KMS-11 (cell line): ENCODE data around the gene HBP1.
A peak's percentile ranks its signal among the peaks of the same experiment; 100 is the strongest.

Experiments
- H2AFZ ChIP-seq: fragments of 200-600 bp; sonication (generic); 2 replicates; pipeline ENCODE4 v1.6.1; 2016; ENCODE audit warnings: antibody characterized with exemption, mixed run types, low read depth
- H3K27ac ChIP-seq: fragments of 200-600 bp; sonication (generic); 2 replicates; pipeline ENCODE4 v1.6.1; 2016; ENCODE audit warnings: mild to moderate bottlenecking, mixed run types
- H3K27me3 ChIP-seq: fragments of 200-600 bp; sonication (generic); 2 replicates; pipeline ENCODE4 v1.6.1; 2017; ENCODE audit warnings: mild to moderate bottlenecking, low read depth, mixed run types, moderate library complexity; ENCODE audit not compliant: insufficient read depth
- H3K36me3 ChIP-seq: fragments of 200-600 bp; sonication (generic); 2 replicates; pipeline ENCODE4 v1.6.1; 2017; ENCODE audit warnings: mild to moderate bottlenecking, mixed run types; ENCODE audit not compliant: insufficient read depth
- H3K4me1 ChIP-seq: fragments of 200-600 bp; sonication (generic); 2 replicates; pipeline ENCODE4 v1.6.1; 2016; ENCODE audit warnings: mild to moderate bottlenecking, low read depth, mixed run types; ENCODE audit not compliant: poor library complexity, severe bottlenecking
- H3K4me2 ChIP-seq: fragments of 200-600 bp; sonication (generic); 2 replicates; pipeline ENCODE4 v1.7.0; 2016; ENCODE audit warnings: mild to moderate bottlenecking, mixed run types
- H3K4me3 ChIP-seq: fragments of 200-600 bp; sonication (generic); IDR thresholded peaks from 2 replicates; pipeline ENCODE4 v1.6.1; 2017; ENCODE audit warnings: low read depth, low read length, mixed read lengths; ENCODE audit not compliant: insufficient read depth
- H3K79me2 ChIP-seq: fragments of 200-600 bp; sonication (generic); 2 replicates; pipeline ENCODE4 v1.6.1; 2016; ENCODE audit warnings: low read depth, mixed run types; ENCODE audit not compliant: insufficient read depth
- H3K9ac ChIP-seq: fragments of 200-600 bp; sonication (generic); 2 replicates; pipeline ENCODE4 v1.6.1; 2016; ENCODE audit warnings: mild to moderate bottlenecking, mixed run types
- H4K20me1 ChIP-seq: fragments of 200-600 bp; sonication (generic); 2 replicates; pipeline ENCODE4 v1.6.1; 2016; ENCODE audit warnings: mild to moderate bottlenecking, mixed run types; ENCODE audit not compliant: insufficient read depth
- CTCF ChIP-seq: fragments of 200-600 bp; sonication (generic); conservative IDR thresholded peaks from 2 replicates; pipeline ENCODE4 v1.6.1; 2017; ENCODE audit warnings: low read depth, mild to moderate bottlenecking, antibody characterized with exemption, low read length, moderate library complexity, mixed read lengths

The HBP1 gene

GRCh38 chr7:107194052-107194451 is 25.2 kb downstream of the HBP1 start:
- Histone ChIP-seq H3K27me3 (no peaks in the 10 kb centered on the region), H3K4me3 (no peak overlapping the region), H2AFZ (no peak overlapping the region), H4K20me1 (no peaks in the 10 kb centered on the region), H3K27ac (no peak overlapping the region), H3K4me2 (no peak overlapping the region), H3K79me2 (no peaks in the 10 kb centered on the region), H3K4me1 (no peaks in the 10 kb centered on the region), H3K9ac (no peak overlapping the region), H3K36me3 (no peaks in the 10 kb centered on the region)
- TF ChIP-seq CTCF = no peak

GRCh38 chr7:107196834-107197610 is 28.2 kb downstream of the HBP1 start:
- Histone ChIP-seq H3K4me2 (no peak overlapping the region), H4K20me1 (no peaks in the 10 kb centered on the region)

GRCh38 chr7:107201795-107202450 is 33.1 kb downstream of the HBP1 start:
- H3K27ac ChIP-seq = no peak overlapping the region
- H3K36me3 ChIP-seq = no peaks in the 10 kb centered on the region
- no peaks in the 10 kb centered on the region for H3K4me1 ChIP-seq
- H3K4me2 ChIP-seq = no peak overlapping the region
- no peaks in the 10 kb centered on the region for H3K27me3 ChIP-seq
- no peak overlapping the region for H2AFZ ChIP-seq
- peak; percentile 62 for TF ChIP-seq CTCF
- no peaks in the 10 kb centered on the region for H3K79me2 ChIP-seq
- no peak overlapping the region for H3K9ac ChIP-seq
- H4K20me1 ChIP-seq = no peaks in the 10 kb centered on the region
- H3K4me3 ChIP-seq = no peak overlapping the region

More at GRCh38 chr7:107196834-107197610, 28.2 kb downstream of the HBP1 start:
- Histone ChIP-seq H3K27ac (no peak overlapping the region), H3K79me2 (no peaks in the 10 kb centered on the region), H3K27me3 (no peaks in the 10 kb centered on the region), H3K4me1 (no peaks in the 10 kb centered on the region), H3K36me3 (no peaks in the 10 kb centered on the region), H3K4me3 (no peak overlapping the region), H3K9ac (no peak overlapping the region), H2AFZ (no peak overlapping the region)
- no peak for TF ChIP-seq CTCF

- H3K27me3 ChIP-seq = no peaks in the 10 kb centered on the region
- H4K20me1 ChIP-seq = no peaks in the 10 kb centered on the region
- H3K4me1 ChIP-seq = peaks cover 12% of the 10 kb centered on the region
- no peak overlapping the region for H3K4me2 ChIP-seq
- no peaks in the 10 kb centered on the region for H3K79me2 ChIP-seq
- no peaks in the 10 kb centered on the region for H3K36me3 ChIP-seq
- no peak for TF ChIP-seq CTCF
- no peak overlapping the region for H3K9ac ChIP-seq
- no peak overlapping the region for H3K27ac ChIP-seq
- H2AFZ ChIP-seq = no peak overlapping the region
- no peak overlapping the region for H3K4me3 ChIP-seq
These were observed 34.8 kb downstream of the HBP1 start for GRCh38 chr7:107203607-107204006.
